Testis (tissue), 2 donors: ENCODE measurements around the gene KIF12.

ENCODE experiments used
- CTCF ChIP-seq, 3 experiments: fragments of 450-650 bp in 2 of 3; fragments of 200-600 bp in 1 of 3; sonication (generic) in 1 of 3; IDR thresholded peaks; one replicate each; pipeline ENCODE4 v1.5.1; 2016 to 2019; ENCODE audit warnings: antibody characterized with exemption in 3 of 3, mild to moderate bottlenecking in 2 of 3, moderate library complexity in 1 of 3
- POLR2A ChIP-seq: fragments of 450-650 bp; IDR thresholded peaks from one replicate; pipeline ENCODE4 v1.6.1; 2017; ENCODE audit warnings: antibody characterized with exemption, mild to moderate bottlenecking, moderate library complexity

GRCh38 chr9:114078781-114079156 is 20.3 kb downstream of the KIF12 start:
- TF ChIP-seq CTCF (IDR thresholded peaks at IDR 0.05) (no peak), POLR2A (no peak)
